ENCODE data around the gene ACRBP.

Gene ACRBP

DNA sequence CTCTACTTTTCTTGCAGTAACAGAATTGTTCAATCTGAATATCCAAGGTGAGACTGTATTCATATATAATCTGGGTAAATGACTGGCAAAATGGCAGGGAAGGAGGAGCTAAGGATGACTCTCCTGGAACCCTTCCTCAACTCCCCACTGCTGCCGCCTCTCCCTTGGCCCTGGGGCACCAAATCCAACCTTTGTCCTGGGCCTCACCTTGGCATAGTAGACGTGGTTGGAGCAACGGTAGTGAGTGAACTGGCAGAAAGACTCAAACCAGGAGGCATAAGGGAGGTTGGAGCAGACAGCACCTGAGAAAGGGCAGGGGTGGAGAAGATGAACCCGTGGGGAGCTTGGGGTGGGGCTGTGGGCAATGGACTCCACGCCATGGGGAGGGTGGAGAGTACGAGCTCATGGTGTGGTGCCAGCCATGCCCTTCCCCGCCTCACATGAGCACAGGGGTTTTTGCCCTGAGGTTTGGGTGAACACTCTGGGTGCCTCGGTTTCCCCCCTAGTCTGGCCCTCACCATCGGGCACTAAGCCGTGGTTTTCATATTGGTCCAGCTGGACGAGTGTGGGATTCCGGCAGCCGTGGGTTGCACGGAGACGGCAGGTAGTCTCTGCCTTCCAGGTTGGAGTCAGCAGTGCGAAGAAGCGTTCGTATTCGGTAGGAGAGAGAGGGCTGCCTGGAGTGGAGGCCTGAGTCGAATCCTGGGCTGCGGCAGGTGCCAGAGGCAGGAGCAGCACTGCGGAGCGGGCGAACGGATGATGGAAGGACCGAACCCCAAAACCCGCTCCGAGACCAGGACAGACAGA lies 753 bp downstream of the ACRBP start:
- no peak for DNase-seq (ENCODE audit: low read depth in 2 of 2)

DNA sequence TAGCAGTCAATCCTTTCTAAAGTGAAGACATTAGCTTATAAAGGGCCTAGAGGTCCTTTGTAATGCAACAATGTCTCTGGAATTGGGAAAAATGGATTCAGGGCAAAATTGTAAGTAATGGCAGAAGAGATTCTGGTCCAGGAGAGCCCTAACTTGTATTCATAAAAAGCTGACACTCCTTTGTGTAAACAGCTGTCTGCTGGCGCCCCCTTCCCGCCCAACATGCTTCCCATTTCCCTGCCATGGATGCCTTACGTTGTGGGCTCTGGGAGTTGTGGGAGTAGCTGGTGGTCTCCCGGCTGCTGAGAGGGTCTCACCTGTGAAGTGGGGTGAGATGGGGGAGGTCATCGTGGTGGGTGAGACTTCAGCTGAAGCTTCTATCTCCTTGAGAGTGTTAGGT lies 2.3 kb downstream of the ACRBP start:
- DNase-seq (ENCODE audit: low read depth in 2 of 2): no peak

DNA sequence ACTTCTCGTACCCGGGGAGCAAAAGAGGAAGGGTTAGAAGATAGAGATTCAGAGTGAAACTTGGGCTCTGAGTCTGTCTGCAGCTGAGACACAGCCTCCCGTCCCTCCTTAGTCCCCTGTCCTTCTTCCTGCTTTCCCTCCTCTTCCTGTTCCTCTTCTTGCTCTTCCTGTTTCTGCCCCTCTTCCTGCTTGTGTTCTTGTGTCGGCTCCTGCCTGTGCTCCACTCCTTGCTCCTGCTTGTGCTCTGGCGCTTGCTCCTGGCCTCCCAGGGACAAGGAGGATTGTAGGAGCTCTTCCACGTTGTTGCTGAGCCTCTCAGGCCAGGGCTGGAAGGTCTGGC lies 3.0 kb downstream of the ACRBP start:
- no peak for DNase-seq (ENCODE audit: low read depth in 2 of 2)

DNA sequence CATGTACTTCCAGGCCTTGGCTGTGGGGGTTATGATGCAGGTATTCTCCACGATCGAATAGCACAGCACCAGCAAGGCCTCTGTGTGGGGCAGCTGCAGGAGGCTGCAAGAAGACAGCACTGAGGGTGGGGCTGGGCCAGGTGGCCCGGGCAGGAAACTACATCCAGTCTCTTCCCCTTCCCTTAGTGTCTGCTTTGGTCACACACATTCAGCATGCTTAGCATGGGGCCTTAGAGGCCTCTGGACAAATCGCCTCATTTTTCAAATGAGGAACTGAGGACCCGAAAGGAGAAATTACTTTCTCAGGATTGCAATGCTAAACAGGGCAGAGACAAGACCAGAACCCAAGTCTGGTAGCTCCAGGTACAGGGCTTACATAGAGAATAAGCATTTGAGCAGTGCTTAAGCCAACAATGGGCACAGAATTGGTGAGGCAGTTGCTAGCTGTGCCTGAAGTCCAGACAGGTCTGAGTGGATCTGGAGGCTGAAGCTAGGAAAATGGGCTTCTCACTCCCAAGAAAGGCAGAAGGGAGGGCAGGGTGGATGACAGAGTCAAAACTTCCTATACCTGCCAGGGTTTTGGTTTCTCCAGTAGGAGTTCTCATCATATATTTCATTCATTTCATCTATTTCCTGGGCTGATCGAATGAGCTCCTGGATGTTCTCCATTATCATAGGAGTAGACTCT lies 3.5 kb downstream of the ACRBP start:
- no peak for DNase-seq (ENCODE audit: low read depth in 2 of 2)

DNA sequence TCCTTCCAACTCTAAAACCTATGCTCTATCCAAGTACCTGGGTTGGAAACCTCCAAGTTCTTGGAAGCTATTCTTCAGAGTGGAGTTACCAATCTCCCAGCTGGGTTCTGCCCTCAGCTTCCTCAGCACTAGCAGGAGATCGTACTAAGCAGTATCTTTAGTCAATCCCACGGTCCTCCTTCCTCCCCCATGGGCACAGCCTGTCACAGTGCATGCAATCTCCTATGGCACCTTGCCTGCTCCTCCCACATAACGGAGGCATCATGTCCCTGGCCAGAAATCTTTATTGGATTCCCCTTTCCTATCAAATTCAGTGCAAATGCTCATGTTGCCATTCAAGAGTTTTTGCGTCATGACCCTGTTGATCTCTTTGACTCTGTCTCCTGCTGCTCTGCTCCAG lies 6.1 kb downstream of the ACRBP start:
- no peak for DNase-seq (ENCODE audit: low read depth in 2 of 2)

DNA sequence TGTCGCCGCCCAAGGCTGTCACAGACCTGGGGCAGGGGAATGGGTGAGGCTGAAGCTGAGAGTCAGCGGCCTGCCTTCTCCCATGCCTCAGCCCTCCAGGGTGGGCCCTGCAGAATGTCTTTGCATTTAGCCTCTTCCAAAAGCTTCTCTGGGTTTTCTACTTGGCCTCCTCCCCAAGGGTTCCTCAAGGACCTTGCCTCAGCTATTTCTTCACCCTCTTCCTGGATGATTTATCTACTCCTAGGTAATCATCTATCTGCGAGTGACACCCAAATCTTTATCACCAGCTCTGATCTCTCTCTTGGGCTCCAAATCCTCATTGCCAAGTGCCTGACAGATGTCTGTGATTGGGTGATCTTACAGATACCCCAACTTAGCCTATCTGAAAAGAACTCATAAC lies 6.7 kb downstream of the ACRBP start:
- no peak for DNase-seq (ENCODE audit: low read depth in 2 of 2)

DNA sequence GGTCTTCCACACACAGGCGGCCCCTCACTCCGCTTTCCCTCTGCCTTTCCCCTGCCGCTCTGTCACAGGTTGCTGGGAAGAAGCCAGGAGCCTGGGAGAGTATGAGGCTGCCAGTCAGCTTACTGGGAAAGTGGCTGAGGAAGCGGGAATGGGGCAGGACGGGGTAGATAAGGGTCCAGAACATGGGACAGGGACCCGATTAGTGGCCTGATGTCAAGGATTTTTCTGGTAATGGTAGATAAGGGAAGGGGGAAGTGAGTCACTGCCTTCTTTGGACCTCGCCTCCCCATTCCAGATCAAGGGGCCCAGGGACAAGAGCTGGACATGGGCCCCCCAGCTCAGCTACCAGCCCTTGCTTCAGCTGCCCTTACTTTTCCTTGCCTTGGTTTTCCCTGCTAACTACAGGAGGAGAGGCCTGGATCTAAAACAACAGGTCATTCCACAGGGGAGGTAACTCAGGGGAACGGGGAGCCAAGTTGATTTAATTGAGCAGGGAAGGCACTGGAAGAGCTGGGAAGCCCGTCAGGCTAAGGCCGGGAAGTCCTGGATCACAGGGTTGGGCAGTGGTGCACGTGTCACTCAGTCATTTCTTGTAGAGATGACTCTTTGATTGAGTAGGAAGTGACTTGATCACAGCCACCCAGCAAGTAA lies 8.0 kb downstream of the ACRBP start:
- no peak for DNase-seq (ENCODE audit: low read depth in 2 of 2)

DNA sequence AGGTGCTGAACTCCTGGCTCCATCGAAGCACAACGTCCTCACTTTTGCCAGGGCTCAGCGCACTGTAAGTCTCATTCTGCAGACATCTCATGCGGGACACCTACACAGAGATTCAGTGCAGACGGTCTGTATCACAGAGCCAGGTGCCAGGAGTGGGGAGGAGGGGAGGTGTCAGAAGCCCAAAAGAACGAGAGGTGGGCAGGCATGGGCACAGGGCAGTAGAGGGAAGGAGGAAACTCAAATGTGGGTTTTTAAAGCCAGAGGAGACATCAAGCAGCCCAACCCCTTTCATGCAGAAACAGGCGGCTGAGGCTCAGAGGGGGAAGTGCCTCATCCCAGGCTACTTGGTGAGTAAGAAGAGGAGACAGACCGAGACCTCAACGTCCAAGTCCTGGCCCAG lies 8.9 kb downstream of the ACRBP start:
- no peak for DNase-seq (ENCODE audit: low read depth in 2 of 2)

DNA sequence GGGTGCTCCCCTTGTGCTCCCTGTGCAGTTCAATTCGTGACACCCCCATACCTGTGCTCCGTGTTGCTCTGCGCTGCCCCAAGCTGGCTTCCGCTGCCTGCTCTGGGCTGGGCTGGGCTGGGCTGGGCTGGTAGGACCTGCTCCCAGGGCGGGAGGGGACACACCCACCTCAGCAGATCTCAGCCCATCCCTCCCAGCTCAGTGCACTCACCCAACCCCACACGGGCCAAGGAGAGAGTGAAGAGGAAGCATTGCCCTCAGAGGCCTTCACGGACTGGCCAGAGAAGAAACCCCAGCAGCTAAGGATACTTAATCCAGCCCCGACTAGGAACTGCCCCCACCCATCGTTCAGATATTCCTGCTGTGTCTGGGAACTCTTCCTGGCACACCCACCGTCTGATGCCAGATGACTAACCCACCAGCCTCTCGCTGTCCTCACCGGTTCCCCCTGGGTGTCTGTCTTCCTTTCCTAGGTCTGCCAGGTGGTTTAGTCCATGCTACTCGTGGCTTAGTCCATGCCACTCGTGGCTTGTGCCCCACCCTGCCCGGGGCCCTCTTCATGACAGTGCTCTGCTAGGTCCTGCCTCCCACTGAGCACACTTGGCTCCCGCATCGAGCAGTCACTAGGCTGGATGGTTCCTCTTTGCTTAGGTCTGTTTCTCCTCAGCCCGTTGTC lies 11.2 kb downstream of the ACRBP start, which contains the start of gene LPAR5:
LPAR5 (minus strand) TSS at position 104 of the 676 bp plus-strand sequence. CDS start 14,711 bp downstream, outside the sequence.
- peak in 1 of 2 donors; percentile 36 for DNase-seq (ENCODE audit: low read depth in 2 of 2)

DNA sequence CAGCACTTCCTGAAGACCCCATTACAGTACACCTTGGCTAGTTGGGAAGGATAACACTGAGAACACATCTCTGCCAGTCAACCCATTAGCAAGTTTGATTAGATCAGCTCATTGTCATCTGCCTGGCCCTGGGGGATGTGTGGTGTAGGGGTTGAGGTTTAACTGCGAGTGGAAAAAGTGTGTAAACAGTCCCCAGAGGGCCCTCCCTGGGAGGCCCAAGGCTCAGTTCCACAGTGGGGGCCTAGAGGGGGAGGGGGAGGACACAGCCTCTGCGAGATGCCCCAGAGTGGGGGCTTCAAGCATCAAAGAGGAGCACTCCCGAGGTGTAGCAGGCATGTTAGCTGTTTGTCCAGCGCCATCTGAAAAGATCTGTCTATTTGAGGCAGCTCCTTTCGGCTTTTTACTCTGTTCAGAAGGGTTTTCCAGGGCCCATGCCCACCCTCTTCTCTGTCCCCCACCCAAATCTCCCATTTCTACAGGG lies 11.8 kb downstream of the ACRBP start:
- peak; percentile 66 to 67 for DNase-seq (ENCODE audit: low read depth in 2 of 2)

DNA sequence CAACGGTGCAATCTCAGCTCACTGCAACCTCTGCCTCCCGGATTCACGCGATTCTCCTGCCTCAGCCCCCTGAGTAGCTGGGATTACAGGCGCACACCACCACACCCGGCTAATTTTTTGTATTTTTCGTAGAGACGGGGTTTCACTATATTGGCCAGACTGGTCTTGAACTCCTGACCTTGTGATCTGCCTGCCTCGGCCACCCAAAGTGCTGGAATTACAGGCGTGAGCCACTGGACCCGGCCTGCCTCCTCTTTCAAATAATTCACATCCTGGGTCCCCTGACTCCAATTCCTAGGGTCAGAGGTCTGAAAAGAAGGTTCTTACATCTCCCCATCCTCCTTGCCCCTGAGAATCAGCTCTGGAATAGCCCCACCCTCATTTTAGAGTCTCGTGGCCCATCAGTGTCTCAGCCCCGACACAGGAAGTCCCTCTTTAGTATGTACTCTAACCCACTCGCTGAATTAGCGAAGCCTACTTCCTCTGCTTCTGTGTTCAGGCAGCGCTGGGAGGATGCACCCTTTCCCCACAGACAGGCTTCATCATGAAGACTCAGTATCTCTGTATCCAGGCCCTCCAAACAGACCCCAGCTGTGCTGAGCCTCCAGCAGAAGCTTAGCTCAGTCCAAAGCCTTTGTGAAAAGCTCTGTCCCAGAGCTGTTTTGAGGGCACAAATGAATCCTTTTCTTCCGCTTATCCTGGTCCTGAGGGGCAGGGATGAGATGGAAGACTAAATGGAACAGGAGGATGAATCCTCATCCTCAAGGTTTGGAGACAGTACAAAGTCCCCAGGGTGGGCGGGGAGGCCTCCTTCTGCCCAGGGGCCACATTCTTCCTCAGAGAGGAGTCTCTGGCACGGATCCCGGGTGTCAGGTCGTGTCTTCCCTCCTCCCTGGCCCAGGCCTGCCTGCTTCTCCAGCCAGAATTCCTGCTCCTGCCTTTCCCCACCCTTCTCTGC lies 14.9 kb downstream of the ACRBP start:
- DNase-seq (ENCODE audit: low read depth in 2 of 2): peak in 1 of 2 donors; percentile 31

DNA sequence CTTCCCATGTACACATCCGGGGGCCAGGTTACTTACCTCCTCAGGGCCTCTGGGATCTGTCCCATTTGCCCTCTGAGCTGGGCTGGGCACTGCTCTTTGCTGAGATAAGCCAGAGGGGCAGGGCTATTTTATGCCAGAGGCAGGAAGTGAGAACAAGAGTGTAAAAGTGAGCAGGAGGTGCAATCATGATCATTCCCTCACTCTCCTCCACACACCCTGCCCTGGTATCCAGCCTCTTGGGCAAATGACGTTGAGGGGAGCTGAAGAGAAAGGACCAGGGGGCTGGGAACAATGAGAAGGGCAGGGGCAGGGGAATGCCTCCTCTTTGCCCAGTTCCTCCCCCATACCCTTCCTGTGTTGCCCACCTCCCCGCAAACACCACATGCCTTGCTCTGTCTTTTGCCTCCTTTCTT lies 15.7 kb downstream of the ACRBP start:
- no peak for DNase-seq (ENCODE audit: low read depth in 2 of 2)

DNA sequence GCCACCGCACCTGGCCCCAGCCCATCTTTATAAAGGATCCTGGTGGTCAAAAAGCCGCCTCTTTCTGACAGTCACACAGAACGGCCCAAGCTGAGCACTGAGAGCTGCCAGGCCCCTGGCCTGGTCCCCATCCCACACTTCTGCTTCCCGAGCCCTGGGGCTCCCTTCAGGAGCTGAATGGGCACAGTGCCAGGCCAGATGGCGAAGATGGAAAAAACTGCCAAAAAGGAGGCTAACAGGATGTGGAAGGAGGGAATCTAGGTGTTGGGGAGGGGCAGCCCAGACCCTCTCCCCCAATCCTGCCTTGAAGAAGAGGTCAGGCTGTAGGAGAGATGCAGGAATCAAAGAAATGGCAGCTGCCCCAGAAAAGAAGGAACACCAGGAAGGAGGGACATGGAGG lies 16.5 kb downstream of the ACRBP start:
- DNase-seq (ENCODE audit: low read depth in 2 of 2): no peak

DNA sequence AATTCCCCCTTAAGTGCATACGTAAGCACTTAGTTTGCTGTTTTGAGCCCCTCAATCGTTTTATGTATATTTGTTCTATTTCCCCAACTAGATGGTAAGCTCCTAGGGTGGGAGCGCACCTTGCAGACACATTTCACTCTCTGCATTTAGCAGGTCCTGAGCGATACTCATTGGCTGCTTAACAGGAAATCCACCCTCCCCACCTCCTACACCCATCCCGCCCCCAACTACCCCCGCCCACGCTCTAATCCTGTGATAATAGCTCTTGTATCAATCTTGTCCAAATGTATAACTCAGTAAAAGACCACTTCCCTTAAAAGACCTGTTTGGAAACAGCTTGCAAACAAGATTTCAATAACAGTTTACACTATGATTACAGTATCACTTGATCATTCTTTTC lies 19.6 kb downstream of the ACRBP start:
- no peak for DNase-seq (ENCODE audit: low read depth in 2 of 2)

DNA sequence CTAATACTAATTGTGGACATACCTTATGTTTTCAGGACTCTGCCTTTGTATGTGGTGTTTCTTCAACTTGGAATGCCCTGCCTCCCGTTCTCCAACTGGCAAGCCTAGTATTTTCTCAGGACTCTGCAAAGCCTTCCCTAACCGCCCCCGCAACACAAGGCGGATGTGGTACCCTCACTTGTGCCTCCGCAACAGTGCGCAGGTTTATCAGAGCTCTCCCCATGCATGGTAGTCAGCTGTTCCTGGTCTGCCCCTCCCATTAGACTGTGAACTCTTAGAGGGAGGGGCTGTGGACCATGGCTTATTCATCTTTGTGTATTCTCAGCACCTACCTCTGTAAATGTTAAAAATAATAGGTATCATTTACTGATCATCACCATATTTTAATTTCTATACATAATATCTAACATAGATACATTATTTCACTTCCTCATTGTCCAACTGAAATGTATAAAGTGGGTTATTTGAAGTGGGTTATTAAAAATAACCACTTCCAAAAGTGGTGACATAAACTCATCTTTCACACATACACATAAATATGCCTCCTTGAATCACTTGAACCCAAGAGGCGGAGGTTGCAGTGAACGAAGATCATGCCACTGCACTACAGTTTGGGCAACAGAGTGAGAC lies 20.5 kb downstream of the ACRBP start:
- no peak for DNase-seq (ENCODE audit: low read depth in 2 of 2)

DNA sequence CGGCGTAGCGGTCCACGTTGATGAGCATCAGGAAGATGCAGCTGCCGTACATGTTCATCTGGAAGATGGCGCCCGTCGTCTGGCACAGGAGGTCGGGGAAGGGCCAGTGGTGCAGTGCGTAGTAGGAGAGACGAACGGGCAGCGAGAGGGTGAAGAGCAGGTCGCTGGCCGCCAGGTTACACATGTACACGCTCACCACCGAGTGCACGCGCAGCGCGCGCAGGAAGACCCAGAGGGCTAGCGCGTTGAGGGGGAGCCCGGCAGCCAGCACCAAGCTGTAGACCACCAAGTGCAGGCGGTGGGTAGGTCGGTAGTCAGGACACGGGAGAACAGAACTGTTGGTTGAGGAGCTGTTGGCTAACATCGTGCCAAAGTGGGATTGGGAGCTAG lies 26.4 kb downstream of the ACRBP start:
- no peak for DNase-seq (ENCODE audit: low read depth in 2 of 2)

DNA sequence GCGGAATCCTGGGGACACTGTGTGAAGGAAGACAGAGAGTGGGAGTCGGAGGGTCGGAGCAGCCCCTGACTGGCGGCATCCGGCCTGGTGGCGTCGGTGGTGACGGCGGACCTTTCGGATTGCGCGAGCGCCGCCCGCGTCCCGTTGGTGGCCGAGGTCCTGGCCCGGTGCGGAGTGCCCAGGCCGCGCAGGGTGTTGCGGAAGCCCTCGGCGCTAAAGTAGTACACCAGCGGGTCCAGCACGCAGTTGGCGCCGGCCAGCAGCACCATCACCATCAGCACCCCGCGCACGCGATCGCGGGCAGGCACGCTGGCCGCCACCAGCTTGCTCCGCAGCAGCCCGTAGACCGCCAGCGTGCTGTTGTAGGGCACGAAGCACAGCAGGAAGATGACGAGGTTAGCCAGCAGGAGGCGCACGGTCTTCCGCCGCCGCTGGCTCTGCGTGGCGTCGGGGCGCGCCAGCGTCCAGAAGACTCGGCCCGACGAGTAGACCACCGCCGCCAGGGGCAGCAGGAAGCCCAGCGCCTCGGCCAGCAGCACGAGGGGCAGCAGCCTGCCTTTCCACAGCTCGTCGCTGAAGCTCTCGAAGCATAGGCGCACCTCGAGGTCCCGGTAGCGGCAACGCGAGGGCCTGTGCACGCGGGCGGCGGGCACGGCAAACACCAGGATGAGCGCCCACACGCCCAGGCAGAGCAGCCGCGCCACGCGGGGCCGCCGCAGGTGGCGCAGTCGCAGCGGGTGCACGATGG lies 26.9 kb downstream of the ACRBP start:
- DNase-seq (ENCODE audit: low read depth in 2 of 2): no peak

DNA sequence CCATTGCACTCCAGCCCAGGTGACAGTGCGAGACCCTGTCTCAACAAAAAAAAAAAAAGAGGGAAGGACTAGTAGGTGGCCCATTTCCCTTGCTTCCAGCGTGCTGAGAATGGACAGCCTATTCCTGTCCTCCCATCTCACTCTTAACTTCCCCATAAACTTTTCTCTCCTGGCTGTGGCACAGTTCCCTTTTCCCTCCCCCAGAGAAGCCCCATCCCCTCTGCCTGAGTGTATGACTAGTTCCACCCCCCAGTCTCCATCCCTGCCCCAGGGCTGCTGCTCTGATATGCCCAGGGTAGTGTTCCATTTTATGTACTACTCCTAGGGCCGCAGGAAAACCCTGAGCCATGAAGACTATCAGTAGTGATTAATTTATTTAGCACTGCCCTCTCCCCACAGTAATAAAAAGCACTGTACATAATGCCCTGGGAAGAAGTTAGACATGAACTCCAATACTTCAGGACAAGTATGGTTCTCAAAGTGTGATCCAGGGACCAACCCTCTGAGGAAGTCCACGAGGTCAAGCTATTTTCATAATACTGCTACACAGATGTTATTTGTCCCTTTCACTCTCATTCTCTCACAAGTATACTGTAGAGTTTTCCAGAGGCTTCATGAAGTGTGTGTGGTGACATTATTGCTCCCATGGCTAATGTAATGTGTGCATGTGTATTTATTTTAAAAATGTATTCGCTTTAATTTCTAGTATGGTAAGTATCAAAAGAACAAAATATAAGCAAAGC lies 28.6 kb downstream of the ACRBP start:
- no peak for DNase-seq (ENCODE audit: low read depth in 2 of 2)

DNA sequence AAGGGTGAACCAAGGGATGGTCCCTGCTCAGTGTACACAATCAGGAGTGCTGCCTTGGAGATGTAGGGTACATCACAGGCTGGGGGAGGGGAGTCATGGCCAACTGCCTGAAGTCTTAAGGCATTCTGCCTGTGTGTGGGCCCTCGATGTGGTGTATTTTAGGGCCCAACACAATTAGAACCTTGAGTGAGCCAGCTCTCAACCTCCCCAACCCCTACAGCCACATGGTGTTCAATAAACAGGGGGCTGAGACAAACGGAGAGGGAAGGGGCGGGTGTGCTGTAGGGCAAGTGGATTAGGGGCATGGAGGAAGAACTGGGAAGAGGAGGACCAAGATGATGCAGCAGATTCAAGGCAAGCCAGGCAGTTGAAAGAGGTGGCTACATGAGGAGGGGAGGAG lies 31.4 kb downstream of the ACRBP start:
- no peak for DNase-seq (ENCODE audit: low read depth in 2 of 2)
